ENCODE measurements around the gene NRXN3. TPM values are rescaled to one million over a fixed set of nuclear protein-coding genes. Genes with fewer than 3 reads are reported as not detected.

Gene NRXN3
- total and polyA plus RNA-seq, 8 donors: 1.3 to 7.6 (median 1.5) TPM

- intact Hi-C loops (cut with DNase I): no loop called here
- no peaks in the 10 kb centered on the region for H3K9me3 ChIP-seq
- no peaks in the 10 kb centered on the region for H3K27me3 ChIP-seq
Measured at GRCh38 chr14:79567306-79567705, 1397.1 kb downstream of the NRXN3 start.

GRCh38 chr14:79568594-79568993, 1398.4 kb downstream of the NRXN3 start:
- no peak for ATAC-seq
- H3K4me1 ChIP-seq: no peaks in the 10 kb centered on the region
- intact Hi-C loops (cut with DNase I): no loop called here
- no peaks in the 10 kb centered on the region for H3K27me3 ChIP-seq
- H3K4me3 ChIP-seq: no peak overlapping the region
- no peak for TF ChIP-seq CTCF (IDR thresholded peaks at IDR 0.05)
- no peaks in the 10 kb centered on the region for H3K9me3 ChIP-seq
- H3K27ac ChIP-seq: no peak overlapping the region
- no peaks in the 10 kb centered on the region for H3K36me3 ChIP-seq
- no peak for DNase-seq

More at GRCh38 chr14:79567306-79567705, 1397.1 kb downstream of the NRXN3 start:
- no peak for ATAC-seq
- no peaks in the 10 kb centered on the region for H3K4me1 ChIP-seq
- H3K36me3 ChIP-seq: no peaks in the 10 kb centered on the region
- no peak for TF ChIP-seq CTCF (IDR thresholded peaks at IDR 0.05)
- H3K27ac ChIP-seq: no peak overlapping the region
- no peak overlapping the region for H3K4me3 ChIP-seq
- no peak for DNase-seq

- Histone ChIP-seq H3K9me3 (no peaks in the 10 kb centered on the region), H3K4me3 (no peak overlapping the region), H3K36me3 (no peaks in the 10 kb centered on the region), H3K27ac (no peak overlapping the region), H3K27me3 (no peaks in the 10 kb centered on the region), H3K4me1 (no peaks in the 10 kb centered on the region)
- DNase-seq (no peak), ATAC-seq (no peak)
- intact Hi-C loops (cut with DNase I): no loop called here
- no peak for TF ChIP-seq CTCF (IDR thresholded peaks at IDR 0.05)
Measured at GRCh38 chr14:79569072-79569471, 1398.9 kb downstream of the NRXN3 start.

- Histone ChIP-seq H3K4me1 (no peaks in the 10 kb centered on the region), H3K27ac (no peak overlapping the region), H3K36me3 (no peaks in the 10 kb centered on the region), H3K4me3 (no peak overlapping the region), H3K27me3 (no peaks in the 10 kb centered on the region), H3K9me3 (no peaks in the 10 kb centered on the region)
- DNase-seq (no peak), ATAC-seq (no peak)
- intact Hi-C loops (cut with DNase I): no loop called here
- no peak for TF ChIP-seq CTCF (IDR thresholded peaks at IDR 0.05)
Measured at GRCh38 chr14:79570648-79571047, 1400.5 kb downstream of the NRXN3 start.

- no peaks in the 10 kb centered on the region for H3K9me3 ChIP-seq
- no peak overlapping the region for H3K27ac ChIP-seq
- H3K4me3 ChIP-seq: no peak overlapping the region
- H3K27me3 ChIP-seq: no peaks in the 10 kb centered on the region
- no peaks in the 10 kb centered on the region for H3K36me3 ChIP-seq
- intact Hi-C loops (cut with DNase I): no loop called here
- DNase-seq (no peak), ATAC-seq (no peak)
- TF ChIP-seq CTCF (IDR thresholded peaks at IDR 0.05): no peak
- H3K4me1 ChIP-seq: no peaks in the 10 kb centered on the region
Measured at GRCh38 chr14:79571366-79571765, 1401.2 kb downstream of the NRXN3 start.

Measured in left lung (tissue), 10 donors.